ENCODE data around the gene EVA1A.
"Not testable (repeated sequence)": the region's sequence is repeated elsewhere in the genome, so short reads cannot be mapped to it uniquely, and the experiment has no call there.

EVA1A gene

DNA sequence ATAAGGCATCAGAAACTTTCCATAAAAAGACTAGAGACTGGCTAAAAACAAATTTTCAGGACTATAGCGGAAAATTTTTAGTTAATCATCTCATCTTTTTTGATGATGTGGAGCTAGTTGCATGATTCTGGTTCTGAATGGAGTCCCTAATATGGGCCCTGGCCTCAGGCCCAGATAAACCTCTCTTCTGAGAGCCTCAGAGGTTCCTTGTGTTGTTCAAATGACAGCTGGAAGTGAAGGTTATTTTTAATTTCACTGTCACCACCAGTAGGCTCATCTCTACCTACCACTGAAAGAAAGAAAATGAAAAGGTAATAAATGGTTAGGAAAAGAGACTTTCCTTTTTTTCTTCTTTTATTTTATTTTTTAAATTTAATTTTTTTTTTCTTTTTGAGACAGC lies 75.9 kb downstream of the EVA1A start:
- Histone ChIP-seq H3K36me3 (ENCODE audit: control insufficient read depth, insufficient read depth, low read length) (no peaks in the 10 kb centered on the region), H3K27me3 (replicated peaks; ENCODE audit: control insufficient read depth, insufficient read depth, low read length) (no peaks in the 10 kb centered on the region), H3K4me3 (replicated peaks; ENCODE audit: low read depth, low read length) (no peak overlapping the region)
- DNase-seq (ENCODE audit: extremely low read depth, insufficient read length), result no peak
- TF ChIP-seq, protein P1, sequence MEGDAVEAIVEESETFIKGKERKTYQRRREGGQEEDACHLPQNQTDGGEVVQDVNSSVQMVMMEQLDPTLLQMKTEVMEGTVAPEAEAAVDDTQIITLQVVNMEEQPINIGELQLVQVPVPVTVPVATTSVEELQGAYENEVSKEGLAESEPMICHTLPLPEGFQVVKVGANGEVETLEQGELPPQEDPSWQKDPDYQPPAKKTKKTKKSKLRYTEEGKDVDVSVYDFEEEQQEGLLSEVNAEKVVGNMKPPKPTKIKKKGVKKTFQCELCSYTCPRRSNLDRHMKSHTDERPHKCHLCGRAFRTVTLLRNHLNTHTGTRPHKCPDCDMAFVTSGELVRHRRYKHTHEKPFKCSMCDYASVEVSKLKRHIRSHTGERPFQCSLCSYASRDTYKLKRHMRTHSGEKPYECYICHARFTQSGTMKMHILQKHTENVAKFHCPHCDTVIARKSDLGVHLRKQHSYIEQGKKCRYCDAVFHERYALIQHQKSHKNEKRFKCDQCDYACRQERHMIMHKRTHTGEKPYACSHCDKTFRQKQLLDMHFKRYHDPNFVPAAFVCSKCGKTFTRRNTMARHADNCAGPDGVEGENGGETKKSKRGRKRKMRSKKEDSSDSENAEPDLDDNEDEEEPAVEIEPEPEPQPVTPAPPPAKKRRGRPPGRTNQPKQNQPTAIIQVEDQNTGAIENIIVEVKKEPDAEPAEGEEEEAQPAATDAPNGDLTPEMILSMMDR (IDR thresholded peaks at IDR 0.05; ENCODE audit: insufficient read depth, low read length, poor library complexity, severe bottlenecking), result no peak

DNA sequence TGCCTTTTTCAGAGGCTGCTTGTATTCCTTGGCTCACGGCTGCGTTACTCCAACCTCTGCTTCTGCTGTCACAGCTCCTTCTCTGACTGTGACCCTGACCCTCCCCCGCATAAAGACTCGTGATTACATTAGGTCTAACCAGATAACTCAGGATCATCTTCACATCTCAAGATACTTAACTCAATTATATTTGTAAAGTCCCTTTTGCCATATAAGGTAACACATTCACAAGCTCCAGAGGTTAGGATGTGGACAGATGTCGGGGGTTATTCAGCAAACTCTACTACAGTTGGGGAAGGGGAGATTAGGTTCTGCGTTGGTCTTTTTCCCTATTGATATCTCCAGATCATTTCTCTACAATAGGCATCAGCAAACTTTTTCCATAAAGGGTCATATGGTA lies 76.9 kb downstream of the EVA1A start:
- Histone ChIP-seq H3K27me3 (replicated peaks; ENCODE audit: control insufficient read depth, insufficient read depth, low read length) (no peaks in the 10 kb centered on the region), H3K4me3 (replicated peaks; ENCODE audit: low read depth, low read length) (no peak overlapping the region), H3K36me3 (ENCODE audit: control insufficient read depth, insufficient read depth, low read length) (no peaks in the 10 kb centered on the region)
- no peak for DNase-seq (ENCODE audit: extremely low read depth, insufficient read length)
- TF ChIP-seq, protein P1 (IDR thresholded peaks at IDR 0.05; ENCODE audit: insufficient read depth, low read length, poor library complexity, severe bottlenecking), result no peak

DNA sequence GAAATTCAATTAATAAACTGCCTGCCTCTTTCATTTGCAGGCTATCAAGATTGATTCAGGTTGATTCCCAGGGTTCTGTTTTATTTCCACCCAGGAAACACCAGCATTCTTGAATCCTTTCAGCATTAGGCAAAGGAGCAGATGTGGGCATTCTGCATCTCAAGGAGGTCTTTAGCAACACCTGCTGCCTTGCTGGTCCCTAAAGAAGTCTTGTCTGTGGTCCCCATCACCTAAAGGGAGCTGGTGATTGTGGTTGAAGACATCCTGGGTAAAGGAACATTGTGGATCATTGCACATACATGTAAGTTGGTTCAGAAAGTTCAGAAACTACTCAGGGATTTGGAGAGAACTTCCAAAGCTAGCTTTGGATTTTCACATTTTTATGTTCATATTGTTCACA lies 78.3 kb downstream of the EVA1A start:
- Histone ChIP-seq H3K4me3 (replicated peaks; ENCODE audit: low read depth, low read length) (no peak overlapping the region), H3K27me3 (replicated peaks; ENCODE audit: control insufficient read depth, insufficient read depth, low read length) (no peaks in the 10 kb centered on the region), H3K36me3 (ENCODE audit: control insufficient read depth, insufficient read depth, low read length) (no peaks in the 10 kb centered on the region)
- DNase-seq (ENCODE audit: extremely low read depth, insufficient read length), result no peak
- TF ChIP-seq, protein P1 (IDR thresholded peaks at IDR 0.05; ENCODE audit: insufficient read depth, low read length, poor library complexity, severe bottlenecking), result no peak

DNA sequence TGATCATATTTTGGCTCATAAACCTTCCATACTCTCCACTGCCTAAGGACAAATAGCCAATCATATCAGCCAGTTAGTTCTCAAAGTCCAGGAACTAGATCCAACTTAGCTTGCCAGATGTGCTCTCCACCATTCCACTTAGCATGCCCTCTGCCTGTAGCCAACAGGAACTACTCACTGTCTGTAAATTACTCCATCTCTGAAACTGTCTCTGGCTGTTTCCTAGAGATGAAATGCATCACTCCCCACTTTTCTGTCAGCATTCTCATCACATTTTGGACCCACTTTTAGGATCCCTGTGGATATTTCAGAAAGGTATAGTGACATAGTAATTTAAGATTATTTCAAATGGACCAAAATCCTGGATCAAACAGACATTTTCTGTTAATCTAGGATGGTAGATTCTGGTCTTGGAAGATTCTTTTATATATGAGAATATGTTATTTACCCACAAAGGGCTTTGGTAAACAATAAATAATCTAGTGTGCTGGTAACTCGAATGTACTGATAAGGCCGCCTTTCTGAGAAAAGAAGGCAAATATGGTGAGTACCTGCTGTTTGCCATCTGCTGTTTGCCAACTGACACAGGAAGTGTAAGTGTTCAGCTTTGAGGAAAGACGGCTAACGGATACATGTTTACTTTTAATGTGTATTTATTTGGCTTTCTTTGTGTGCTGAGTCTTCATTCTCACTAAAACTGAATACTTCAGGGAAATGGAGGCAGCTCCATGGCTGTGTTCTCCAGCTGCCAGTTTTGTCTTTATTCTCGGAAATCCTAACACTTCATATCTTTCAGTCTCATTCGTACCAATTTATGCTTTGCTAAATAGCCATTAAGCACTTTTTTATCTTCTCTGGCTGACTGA lies 79.5 kb downstream of the EVA1A start:
- TF ChIP-seq, protein P1 (IDR thresholded peaks at IDR 0.05; ENCODE audit: insufficient read depth, low read length, poor library complexity, severe bottlenecking), result peak; percentile 23
- Histone ChIP-seq H3K36me3 (ENCODE audit: control insufficient read depth, insufficient read depth, low read length) (no peaks in the 10 kb centered on the region), H3K27me3 (replicated peaks; ENCODE audit: control insufficient read depth, insufficient read depth, low read length) (no peaks in the 10 kb centered on the region), H3K4me3 (replicated peaks; ENCODE audit: low read depth, low read length) (no peak overlapping the region)
- DNase-seq (ENCODE audit: extremely low read depth, insufficient read length), result no peak

DNA sequence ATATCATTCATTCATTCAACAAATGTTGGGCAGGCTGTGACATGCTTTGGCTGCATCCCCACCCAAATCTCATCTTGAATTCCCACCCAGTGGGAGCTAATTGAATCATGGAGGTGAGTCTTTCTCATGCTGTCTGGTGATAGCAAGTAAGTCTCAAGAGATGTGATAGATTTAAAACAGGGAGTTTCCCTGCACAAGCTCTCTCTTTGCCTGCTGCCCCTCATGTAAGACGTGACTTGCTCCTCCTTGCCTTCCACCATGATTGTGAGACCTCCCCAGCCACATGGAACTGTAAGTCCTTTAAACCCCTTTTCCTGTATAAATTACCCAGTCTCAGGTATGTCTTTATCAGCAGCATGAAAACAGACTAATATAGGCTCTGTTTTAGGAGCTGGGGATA lies 83.0 kb downstream of the EVA1A start:
- H3K27me3 ChIP-seq (replicated peaks; ENCODE audit: control insufficient read depth, insufficient read depth, low read length); H3K36me3 ChIP-seq (ENCODE audit: control insufficient read depth, insufficient read depth, low read length); DNase-seq (ENCODE audit: extremely low read depth, insufficient read length); H3K4me3 ChIP-seq (replicated peaks; ENCODE audit: low read depth, low read length): not testable (repeated sequence)

DNA sequence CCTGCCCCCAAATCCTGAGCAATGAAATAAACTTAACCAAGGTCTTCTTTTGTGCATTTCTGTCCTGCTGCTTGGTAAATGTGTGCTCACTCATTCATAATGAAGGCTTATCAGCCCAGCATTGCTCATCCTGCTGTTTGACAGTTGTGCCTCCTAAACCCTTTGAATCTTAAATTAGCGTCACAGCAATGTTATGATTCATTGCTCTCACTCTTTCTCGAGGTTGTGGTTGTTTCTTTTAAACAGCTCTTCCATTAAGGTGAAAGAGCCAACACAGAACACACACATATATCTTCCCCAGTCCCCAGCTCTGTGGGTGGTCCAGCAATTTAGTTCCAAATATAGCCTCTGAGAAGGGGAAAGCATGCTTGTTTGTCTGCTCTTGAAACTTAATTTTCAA lies 84.0 kb downstream of the EVA1A start:
- Histone ChIP-seq H3K4me3 (replicated peaks; ENCODE audit: low read depth, low read length) (no peak overlapping the region), H3K27me3 (replicated peaks; ENCODE audit: control insufficient read depth, insufficient read depth, low read length) (no peaks in the 10 kb centered on the region), H3K36me3 (ENCODE audit: control insufficient read depth, insufficient read depth, low read length) (no peaks in the 10 kb centered on the region)
- TF ChIP-seq, protein P1 (IDR thresholded peaks at IDR 0.05; ENCODE audit: insufficient read depth, low read length, poor library complexity, severe bottlenecking), result no peak
- DNase-seq (ENCODE audit: extremely low read depth, insufficient read length), result peak; percentile 9
